MM.1S (cell line): Measurements from ENCODE around the gene MTHFD2.

ENCODE experiments used
- DNase-seq: peaks from one replicate; pipeline ENCODE4 v3.0.0-alpha.2; 2015
- H2AFZ ChIP-seq: fragments of 300-600 bp; sonication (generic); 2 replicates; pipeline ENCODE4 v1.6.0; 2016; ENCODE audit warnings: antibody characterized with exemption, low read length
- H3F3A ChIP-seq: fragments of 300-600 bp; sonication (generic); 2 replicates; pipeline ENCODE4 v1.6.1; 2016; ENCODE audit warnings: mild to moderate bottlenecking, antibody characterized with exemption, low read length, moderate library complexity, mixed read lengths; ENCODE audit not compliant: insufficient read depth
- H3K27ac ChIP-seq: fragments of 300-600 bp; sonication (generic); 2 replicates; pipeline ENCODE4 v1.5.1; 2016; ENCODE audit warnings: mild to moderate bottlenecking, low read length
- H3K27me3 ChIP-seq: fragments of 300-600 bp; sonication (generic); replicated peaks from 2 replicates; pipeline ENCODE4 v1.6.0; 2016; ENCODE audit warnings: low read length; ENCODE audit not compliant: insufficient read depth
- H3K36me3 ChIP-seq: fragments of 300-600 bp; sonication (generic); replicated peaks from 2 replicates; pipeline ENCODE4 v1.6.1; 2016; ENCODE audit warnings: mild to moderate bottlenecking, low read length, mixed read lengths; ENCODE audit not compliant: insufficient read depth
- H3K4me1 ChIP-seq: fragments of 300-600 bp; sonication (generic); 2 replicates; pipeline ENCODE4 v1.6.1; 2016; ENCODE audit warnings: low read length, mixed read lengths
- H3K4me2 ChIP-seq: fragments of 300-600 bp; sonication (generic); 2 replicates; pipeline ENCODE4 v1.6.0; 2016; ENCODE audit warnings: low read depth, low read length
- H3K4me3 ChIP-seq: fragments of 300-600 bp; sonication (generic); 2 replicates; pipeline ENCODE4 v1.5.1; 2016; ENCODE audit warnings: low read length, mixed read lengths
- H3K79me2 ChIP-seq: fragments of 300-600 bp; sonication (generic); 2 replicates; pipeline ENCODE4 v1.6.1; 2016; ENCODE audit warnings: mixed run types, low read length, mixed read lengths
- H3K9ac ChIP-seq: fragments of 300-600 bp; sonication (generic); 2 replicates; pipeline ENCODE4 v1.6.1; 2016; ENCODE audit warnings: low read length, mixed read lengths
- H3K9me2 ChIP-seq: fragments of 300-600 bp; sonication (generic); replicated peaks from 2 replicates; pipeline ENCODE4 v1.6.1; 2016; ENCODE audit warnings: mild to moderate bottlenecking, low read length, mixed read lengths; ENCODE audit not compliant: insufficient read depth
- H3K9me3 ChIP-seq: fragments of 300-600 bp; sonication (generic); replicated peaks from 2 replicates; pipeline ENCODE4 v1.6.1; 2016; ENCODE audit warnings: mild to moderate bottlenecking, low read length, mixed read lengths; ENCODE audit not compliant: insufficient read depth
- H4K20me1 ChIP-seq: fragments of 300-600 bp; sonication (generic); 2 replicates; pipeline ENCODE4 v1.6.1; 2016; ENCODE audit warnings: mild to moderate bottlenecking, low read length, moderate library complexity, mixed read lengths; ENCODE audit not compliant: insufficient read depth
- CTCF ChIP-seq: fragments of 300-600 bp; sonication (generic); IDR thresholded peaks from 2 replicates; pipeline ENCODE4 v1.5.1; 2016; ENCODE audit warnings: antibody characterized with exemption, low read length, mixed read lengths
- EZH2 ChIP-seq: fragments of 300-600 bp; sonication (generic); optimal IDR thresholded peaks from 2 replicates; pipeline ENCODE3; 2017; ENCODE audit warnings: low read depth, mild to moderate bottlenecking, antibody characterized with exemption, low read length, mixed read lengths
- EZH2phosphoT487 ChIP-seq: fragments of 300-600 bp; sonication (generic); IDR thresholded peaks from 2 replicates; pipeline ENCODE4 v1.6.1; 2018; ENCODE audit warnings: antibody characterized with exemption, low read length

The MTHFD2 gene

GRCh38 chr2:74239346-74239745, 40.9 kb downstream of the MTHFD2 start:
- H3K79me2 ChIP-seq, result no peaks in the 10 kb centered on the region
- TF ChIP-seq EZH2phosphoT487, result no peak
- no peak for TF ChIP-seq EZH2
- TF ChIP-seq CTCF, result no peak
- no peaks in the 10 kb centered on the region for H3F3A ChIP-seq
- H3K27ac ChIP-seq, result no peak overlapping the region
- H4K20me1 ChIP-seq, result no peaks in the 10 kb centered on the region
- no peak overlapping the region for H2AFZ ChIP-seq
- H3K4me3 ChIP-seq, result no peak overlapping the region
- H3K9me2 ChIP-seq, result no peaks in the 10 kb centered on the region
- no peaks in the 10 kb centered on the region for H3K9me3 ChIP-seq
- no peak for DNase-seq
- H3K4me1 ChIP-seq, result no peaks in the 10 kb centered on the region
- H3K4me2 ChIP-seq, result no peak overlapping the region
- H3K36me3 ChIP-seq, result no peaks in the 10 kb centered on the region
- no peak overlapping the region for H3K9ac ChIP-seq
- no peaks in the 10 kb centered on the region for H3K27me3 ChIP-seq

GRCh38 chr2:74242354-74243071, 44.1 kb downstream of the MTHFD2 start:
- Histone ChIP-seq H3K36me3 (no peaks in the 10 kb centered on the region), H2AFZ (no peak overlapping the region), H3K4me2 (no peak overlapping the region), H3K4me1 (no peaks in the 10 kb centered on the region), H3K9ac (no peak overlapping the region), H3K4me3 (no peak overlapping the region), H3K27ac (no peak overlapping the region), H3K27me3 (no peaks in the 10 kb centered on the region), H4K20me1 (no peaks in the 10 kb centered on the region), H3F3A (no peaks in the 10 kb centered on the region), H3K9me3 (no peaks in the 10 kb centered on the region), H3K79me2 (no peaks in the 10 kb centered on the region), H3K9me2 (no peaks in the 10 kb centered on the region)
- no peak for TF ChIP-seq EZH2
- no peak for TF ChIP-seq EZH2phosphoT487
- TF ChIP-seq CTCF, result no peak
- DNase-seq, result no peak

- Histone ChIP-seq H3F3A (no peaks in the 10 kb centered on the region), H3K4me1 (0 out of 2 replicates have a peak, but pooled peaks cover under 1% of the 10 kb centered on the region), H3K9me2 (no peaks in the 10 kb centered on the region), H3K36me3 (no peaks in the 10 kb centered on the region), H3K27ac (no peak overlapping the region), H3K27me3 (no peaks in the 10 kb centered on the region), H3K79me2 (no peaks in the 10 kb centered on the region), H3K9ac (no peak overlapping the region), H3K4me2 (no peak overlapping the region), H2AFZ (no peak overlapping the region), H3K9me3 (no peaks in the 10 kb centered on the region), H3K4me3 (no peak overlapping the region), H4K20me1 (no peaks in the 10 kb centered on the region)
- no peak for TF ChIP-seq CTCF
- TF ChIP-seq EZH2phosphoT487, result no peak
- TF ChIP-seq EZH2, result no peak
- no peak for DNase-seq
Observed at GRCh38 chr2:74244286-74244685, 45.9 kb downstream of the MTHFD2 start.
